Activated CD4-positive, alpha-beta T cell treated with anti-CD3 and anti-CD28 coated beads for 36 hours (primary cell): ENCODE results near the gene ATP8A2. TPM values are rescaled to one million over a fixed set of nuclear protein-coding genes. Genes with fewer than 3 reads are reported as not detected.
"Not testable (repeated sequence)": the region's sequence is repeated elsewhere in the genome, so short reads cannot be mapped to it uniquely, and the experiment has no call there.

Experiments
- ATAC-seq: fragments of 200-7000 bp; cut with Tn5 transposase; one replicate; pipeline ENCODE4 v1.10.0; 2021; ENCODE audit warnings: mild to moderate bottlenecking, moderate library complexity
- CTCF ChIA-PET: fragments of 350-600 bp; sonication (Branson Sonifier 250); formaldehyde crosslinking; loops from one replicate; lab custom pipeline; 2021; ENCODE audit warnings: antibody characterized with exemption; lab: Charles Lee
- POLR2A ChIA-PET: fragments of 350-600 bp; sonication (Branson Sonifier 250); formaldehyde crosslinking; loops from one replicate; lab custom pipeline; 2021; ENCODE audit warnings: antibody characterized with exemption, inconsistent platforms; lab: Charles Lee
- DNase-seq: peaks from one replicate; pipeline ENCODE4 v3.0.0-alpha.2; 2020
- H3K27ac Mint-ChIP-seq: one replicate; pipeline ENCODE4 v1.8.0; 2021; ENCODE audit warnings: mixed read lengths
- H3K27me3 Mint-ChIP-seq: one replicate; pipeline ENCODE4 v1.8.0; 2021; ENCODE audit warnings: mixed read lengths
- H3K36me3 Mint-ChIP-seq: one replicate; pipeline ENCODE4 v1.8.0; 2021; ENCODE audit warnings: low read depth, mixed read lengths
- H3K4me1 Mint-ChIP-seq: one replicate; pipeline ENCODE4 v1.8.0; 2021; ENCODE audit warnings: mixed read lengths
- H3K4me3 Mint-ChIP-seq: one replicate; pipeline ENCODE4 v1.8.0; 2021; ENCODE audit warnings: mild to moderate bottlenecking, moderate library complexity, mixed read lengths
- H3K9me3 Mint-ChIP-seq: one replicate; pipeline ENCODE4 v1.8.0; 2021; ENCODE audit warnings: low read depth, mixed read lengths
- intact Hi-C, 2 experiments: fragments of 100-400 bp; cut with DNase I in 1 of 2; cut with micrococcal nuclease in 1 of 2; formaldehyde crosslinking; loops; one replicate each; pipeline versions ENCODE4 v1.14.2 to v1.15.1; 2022 to 2024; cut with DNase I, micrococcal nuclease
- total RNA-seq, 2 experiments: library from RNA; stranded (reverse); gene quantifications; one replicate each; pipeline ENCODE4 v1.2.3, GENCODE V29; 2021

Gene ATP8A2
- total RNA-seq, 2 experiments from 2014 or later, result 0.30 to 0.39 TPM

DNA sequence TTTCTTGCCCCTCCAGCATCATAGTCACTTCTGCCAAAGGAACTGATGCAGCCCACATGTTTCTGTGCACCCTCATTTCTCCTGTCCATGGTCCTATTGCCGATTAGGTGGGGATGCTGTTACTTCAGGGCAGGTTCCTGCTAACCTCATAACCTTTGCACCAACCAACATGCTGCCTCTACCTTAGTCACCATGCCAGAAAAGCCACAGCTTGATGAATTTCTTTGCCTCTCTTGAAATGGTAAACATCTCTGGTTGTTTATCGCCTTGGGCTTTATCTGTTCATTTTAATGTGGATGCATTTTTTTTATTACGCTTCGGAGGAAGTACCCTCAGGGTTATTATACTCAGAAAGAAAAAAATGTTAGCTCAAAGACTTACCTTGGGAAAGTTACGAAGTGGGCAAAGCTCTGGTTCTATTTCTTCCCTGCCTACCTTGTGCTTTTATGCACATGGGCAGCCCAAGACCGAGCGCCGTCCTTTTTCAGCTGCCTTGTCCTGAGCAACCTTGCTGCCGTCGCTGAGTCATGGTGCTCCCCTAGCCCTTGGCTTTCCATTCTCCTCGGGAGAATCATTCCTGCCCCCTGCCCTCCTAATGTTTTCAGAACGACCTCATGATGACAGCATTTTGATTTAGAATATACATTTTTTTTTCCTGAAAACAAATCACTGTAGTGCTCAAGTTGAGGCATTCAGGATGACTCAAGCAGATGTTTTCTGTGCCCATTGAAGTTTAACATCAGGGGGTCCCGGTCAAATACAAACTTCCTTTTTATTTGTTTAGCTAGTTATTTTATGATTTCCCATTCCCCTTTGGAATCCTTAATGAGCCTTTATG is 400.1 kb downstream of the ATP8A2 start:
- H3K9me3 Mint-ChIP-seq, result no peaks in the 10 kb centered on the region
- CTCF ChIA-PET, result interaction anchor here (0.6 kb wide), 1 partner anchor 10 kb away, joined by 4 read pairs; no protein-coding TSS in a partner anchor
- POLR2A ChIA-PET, result no interaction called here

DNA sequence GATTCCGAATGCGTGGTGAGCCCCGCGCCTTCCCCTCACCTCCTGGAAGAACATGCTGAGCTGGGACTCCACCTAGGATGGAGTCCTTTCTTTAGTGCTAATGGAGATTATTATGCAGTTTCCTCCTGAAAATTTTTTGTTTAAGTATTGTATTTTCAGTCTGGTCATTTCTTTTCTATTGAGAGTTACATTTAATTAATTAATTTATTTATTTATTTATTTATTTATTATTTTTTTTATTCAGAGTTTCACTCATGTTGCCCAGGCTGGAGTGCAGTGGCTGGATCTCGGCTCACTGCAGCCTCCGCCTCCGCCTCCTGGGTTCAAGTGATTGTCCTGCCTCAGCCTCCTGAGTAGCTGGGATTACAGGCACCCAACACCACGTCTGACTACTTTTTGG is 400.8 kb downstream of the ATP8A2 start:
- intact Hi-C loops, POLR2A ChIA-PET, H3K9me3 Mint-ChIP-seq: not testable (repeated sequence)

More for the DNA sequence above, 400.1 kb downstream of the ATP8A2 start:
- Mint-ChIP-seq H3K36me3 (no peaks in the 10 kb centered on the region), H3K4me3 (no peak overlapping the region), H3K27me3 (peaks cover 2% of the 10 kb centered on the region), H3K4me1 (peaks cover 5% of the 10 kb centered on the region), H3K27ac (no peak overlapping the region)
- intact Hi-C loops, result no loop called here
- no peak for DNase-seq
- ATAC-seq, result no peak

DNA sequence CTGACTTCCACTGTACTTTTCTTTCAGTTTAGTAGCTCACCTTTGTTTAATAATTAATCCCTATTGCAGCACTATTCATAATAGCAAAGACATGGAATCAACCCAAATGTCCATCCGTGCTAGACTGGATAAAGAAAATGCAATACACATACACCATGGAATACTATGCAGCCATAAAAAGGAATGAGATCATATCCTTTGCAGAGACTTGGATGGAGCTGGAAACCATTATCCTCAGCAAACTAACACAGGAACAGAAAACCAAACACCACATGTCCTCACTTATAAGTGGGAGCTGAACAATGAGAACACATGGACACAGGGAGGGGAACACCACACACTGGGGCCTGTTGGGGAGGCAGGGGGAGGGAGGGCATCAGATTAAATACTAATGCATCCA is 402.3 kb downstream of the ATP8A2 start:
- H3K9me3 Mint-ChIP-seq, H3K4me1 Mint-ChIP-seq, ATAC-seq, DNase-seq, H3K36me3 Mint-ChIP-seq, H3K4me3 Mint-ChIP-seq, intact Hi-C loops, H3K27ac Mint-ChIP-seq, POLR2A ChIA-PET, H3K27me3 Mint-ChIP-seq: not testable (repeated sequence)
- CTCF ChIA-PET, result interaction anchor here (0.6 to 0.8 kb wide), 2 partner anchors 12 to 302 kb away, joined by 3 read pairs; no protein-coding TSS in a partner anchor

More for the DNA sequence above, 400.8 kb downstream of the ATP8A2 start:
- not testable (repeated sequence) for ATAC-seq, H3K4me3 Mint-ChIP-seq, H3K36me3 Mint-ChIP-seq, H3K4me1 Mint-ChIP-seq, H3K27me3 Mint-ChIP-seq, DNase-seq, H3K27ac Mint-ChIP-seq
- CTCF ChIA-PET, result interaction anchor here (0.6 kb wide), 1 partner anchor 9 kb away, joined by 4 read pairs; no protein-coding TSS in a partner anchor

DNA sequence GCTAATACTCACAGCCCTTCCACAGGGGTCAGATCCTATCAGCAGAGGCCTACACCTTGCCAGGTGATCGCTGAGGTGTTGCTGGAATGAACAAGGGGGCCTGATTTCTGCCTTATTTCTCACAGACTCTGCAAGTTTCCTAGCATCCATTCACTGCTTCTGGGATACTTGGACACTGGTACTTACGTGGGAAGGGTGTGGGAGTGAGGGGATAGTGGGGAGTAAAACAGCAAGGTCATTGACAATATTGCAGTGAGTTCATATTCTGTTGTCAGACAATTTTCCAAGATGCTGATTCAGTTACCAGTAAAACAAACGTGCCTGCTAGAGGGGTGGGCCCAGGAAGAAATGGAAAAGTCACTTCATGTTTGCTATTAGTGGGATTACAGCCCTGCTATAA is 403.5 kb downstream of the ATP8A2 start:
- ChIA-PET POLR2A (no interaction called here), CTCF (no interaction called here)
- no peak for DNase-seq
- no peaks in the 10 kb centered on the region for H3K9me3 Mint-ChIP-seq
- H3K27ac Mint-ChIP-seq, result no peak overlapping the region
- no peak for ATAC-seq
- intact Hi-C loops, result no loop called here
- peaks cover 6% of the 10 kb centered on the region for H3K27me3 Mint-ChIP-seq
- H3K4me1 Mint-ChIP-seq, result peaks cover 5% of the 10 kb centered on the region
- no peak overlapping the region for H3K4me3 Mint-ChIP-seq
- H3K36me3 Mint-ChIP-seq, result no peaks in the 10 kb centered on the region

DNA sequence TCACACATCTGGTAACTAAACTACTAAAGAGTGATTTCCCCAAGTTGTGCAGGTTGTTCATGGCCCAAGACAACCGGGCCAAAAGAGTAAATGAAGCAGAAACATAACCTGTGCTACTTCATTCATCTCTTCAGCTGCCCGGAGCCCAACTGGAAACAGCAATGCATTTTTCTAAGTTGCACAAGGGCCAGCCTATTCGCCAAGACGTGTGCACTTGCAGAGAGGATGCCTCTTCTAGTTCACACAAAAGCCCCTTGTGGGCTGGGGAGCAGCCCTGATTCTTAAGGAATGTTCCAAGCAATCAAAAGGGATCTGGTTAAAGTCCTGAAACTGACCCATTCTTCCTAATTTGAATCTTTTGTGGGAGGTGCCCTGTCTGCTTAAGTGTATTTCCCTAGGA is 404.2 kb downstream of the ATP8A2 start:
- DNase-seq (no peak), ATAC-seq (no peak)
- H3K4me3 Mint-ChIP-seq, result no peak overlapping the region
- ChIA-PET POLR2A (no interaction called here), CTCF (interaction anchor here (0.7 kb wide), 1 partner anchor 12 kb away, joined by 3 read pairs; no protein-coding TSS in a partner anchor)
- H3K9me3 Mint-ChIP-seq, result no peaks in the 10 kb centered on the region
- H3K27ac Mint-ChIP-seq, result no peak overlapping the region
- peaks cover 6% of the 10 kb centered on the region for H3K27me3 Mint-ChIP-seq
- peaks cover 4% of the 10 kb centered on the region for H3K4me1 Mint-ChIP-seq
- intact Hi-C loops, result no loop called here
- no peaks in the 10 kb centered on the region for H3K36me3 Mint-ChIP-seq

DNA sequence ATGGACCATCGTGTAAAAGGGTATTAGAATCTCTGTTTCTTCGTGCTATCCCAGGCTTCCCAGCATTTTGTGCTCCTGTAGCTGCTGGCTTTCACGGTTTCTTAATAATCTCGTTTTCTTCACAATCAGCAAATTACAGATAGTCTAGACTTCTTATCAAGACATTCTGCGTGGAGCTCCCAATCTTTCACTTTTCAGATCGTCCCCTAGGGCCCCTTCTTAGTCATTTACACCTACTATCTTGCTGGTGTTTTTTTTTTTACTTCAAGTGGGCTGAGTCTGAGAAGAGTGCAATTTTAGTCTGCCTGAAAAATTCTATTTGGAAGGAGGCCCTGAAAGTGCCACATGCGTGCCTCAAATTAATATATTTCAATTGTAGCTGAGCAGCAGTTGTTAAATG is 404.9 kb downstream of the ATP8A2 start:
- intact Hi-C loops, result no loop called here
- H3K27me3 Mint-ChIP-seq, result peaks cover 6% of the 10 kb centered on the region
- ATAC-seq, result no peak
- ChIA-PET CTCF (no interaction called here), POLR2A (no interaction called here)
- no peak overlapping the region for H3K4me3 Mint-ChIP-seq
- no peaks in the 10 kb centered on the region for H3K36me3 Mint-ChIP-seq
- no peaks in the 10 kb centered on the region for H3K4me1 Mint-ChIP-seq
- no peak overlapping the region for H3K27ac Mint-ChIP-seq
- no peak for DNase-seq
- H3K9me3 Mint-ChIP-seq, result no peaks in the 10 kb centered on the region

DNA sequence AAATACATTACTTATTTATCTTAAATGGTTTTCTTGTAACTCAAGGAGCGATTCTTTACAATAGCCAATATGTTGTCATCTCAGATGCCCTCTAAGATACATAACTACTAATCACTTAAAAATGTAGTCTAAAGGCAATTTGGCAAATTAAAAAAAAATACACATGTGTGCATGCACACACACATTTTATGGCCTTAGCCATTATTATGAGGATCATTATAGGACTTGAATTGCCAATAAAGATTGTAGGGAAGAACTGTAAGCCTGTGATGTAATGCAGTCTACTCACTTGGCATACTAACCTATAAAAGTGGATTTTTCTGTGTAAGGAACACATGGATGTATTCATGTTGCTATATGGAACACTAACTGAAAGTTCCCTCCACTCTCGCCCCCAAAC is 405.7 kb downstream of the ATP8A2 start:
- no peak overlapping the region for H3K27ac Mint-ChIP-seq
- H3K4me3 Mint-ChIP-seq, result no peak overlapping the region

DNA sequence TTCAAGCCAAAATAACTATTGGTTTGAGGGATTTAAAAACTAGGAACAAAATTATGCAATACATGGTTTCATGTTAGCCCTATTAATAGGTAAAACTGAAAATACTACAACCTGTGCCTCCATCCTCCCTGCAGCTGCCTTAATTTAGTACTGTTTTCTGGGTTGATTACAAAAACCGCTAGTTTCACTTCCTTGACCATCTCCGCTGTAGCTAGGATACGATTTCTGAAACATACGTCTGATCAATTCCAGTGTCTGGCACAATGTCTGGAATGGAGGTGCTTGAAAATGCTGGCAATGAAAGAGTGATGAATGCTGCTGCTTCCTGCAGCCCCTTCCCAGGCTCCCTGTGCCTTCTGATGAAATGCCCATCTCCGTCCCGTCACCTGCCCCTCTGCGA is 406.6 kb downstream of the ATP8A2 start:
- Mint-ChIP-seq H3K27ac (no peak overlapping the region), H3K4me1 (no peaks in the 10 kb centered on the region), H3K9me3 (no peaks in the 10 kb centered on the region), H3K36me3 (no peaks in the 10 kb centered on the region), H3K27me3 (peaks cover 6% of the 10 kb centered on the region), H3K4me3 (no peak overlapping the region)
- intact Hi-C loops, result no loop called here
- CTCF ChIA-PET, result no interaction called here
- DNase-seq, result no peak
- ATAC-seq, result no peak
- POLR2A ChIA-PET, result no interaction called here

More for the DNA sequence above, 405.7 kb downstream of the ATP8A2 start:
- H3K27me3 Mint-ChIP-seq, result peaks cover 6% of the 10 kb centered on the region
- intact Hi-C loops, result no loop called here
- no peaks in the 10 kb centered on the region for H3K9me3 Mint-ChIP-seq
- ChIA-PET POLR2A (no interaction called here), CTCF (no interaction called here)
- no peaks in the 10 kb centered on the region for H3K4me1 Mint-ChIP-seq
- DNase-seq (no peak), ATAC-seq (no peak)
- no peaks in the 10 kb centered on the region for H3K36me3 Mint-ChIP-seq

DNA sequence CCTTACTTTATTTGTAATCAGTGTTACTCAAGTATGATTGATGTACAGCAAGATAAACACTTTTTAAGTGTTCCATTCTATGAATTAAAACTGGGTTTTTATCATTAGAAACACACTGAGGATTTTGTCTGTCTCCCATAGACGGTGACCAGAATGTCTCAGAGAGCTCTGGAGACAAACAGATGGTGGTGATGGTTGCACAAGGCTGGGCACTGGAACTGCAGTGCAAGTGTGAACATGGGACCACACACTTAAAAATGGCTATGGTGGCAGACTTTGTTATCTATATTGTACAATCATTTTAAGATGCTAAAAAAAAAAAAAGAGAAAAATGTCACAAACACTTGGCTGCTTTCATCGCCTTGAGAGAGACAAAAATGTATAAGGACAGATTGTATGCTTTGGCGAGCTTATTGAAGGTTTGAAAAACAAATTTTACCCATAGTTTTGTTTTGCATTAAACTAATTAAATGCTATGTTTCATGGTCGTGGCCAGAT is 407.1 kb downstream of the ATP8A2 start:
- CTCF ChIA-PET, result no interaction called here

DNA sequence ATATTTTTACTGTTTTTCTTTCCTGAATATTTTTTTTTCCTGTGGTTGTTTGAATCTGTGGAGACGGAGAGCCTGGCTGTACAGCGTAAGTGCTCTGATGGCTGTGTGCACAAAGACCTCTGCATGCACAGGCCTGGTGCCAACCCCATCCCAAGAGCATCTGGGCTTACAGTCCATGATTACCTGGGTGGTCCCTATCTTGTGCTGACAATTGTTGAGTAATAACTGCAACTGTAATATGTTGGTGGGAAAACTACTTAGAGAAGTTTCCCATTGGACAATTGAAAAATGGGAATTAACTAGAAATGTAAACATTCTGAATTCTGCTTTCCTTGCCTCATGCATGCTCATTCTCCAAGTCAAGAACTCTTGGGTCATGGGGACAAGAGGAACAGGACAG is 411.3 kb downstream of the ATP8A2 start:
- CTCF ChIA-PET, result no interaction called here
- no peaks in the 10 kb centered on the region for H3K9me3 Mint-ChIP-seq
- POLR2A ChIA-PET, result no interaction called here
- DNase-seq (no peak), ATAC-seq (no peak)
- no peaks in the 10 kb centered on the region for H3K36me3 Mint-ChIP-seq
- intact Hi-C loops, result no loop called here
- H3K27ac Mint-ChIP-seq, result no peak overlapping the region
- no peak overlapping the region for H3K4me3 Mint-ChIP-seq
- peaks cover 3% of the 10 kb centered on the region for H3K27me3 Mint-ChIP-seq
- no peaks in the 10 kb centered on the region for H3K4me1 Mint-ChIP-seq

More for the DNA sequence above, 407.1 kb downstream of the ATP8A2 start:
- Mint-ChIP-seq H3K9me3 (no peaks in the 10 kb centered on the region), H3K36me3 (no peaks in the 10 kb centered on the region), H3K27me3 (peaks cover 3% of the 10 kb centered on the region), H3K4me3 (no peak overlapping the region), H3K27ac (no peak overlapping the region), H3K4me1 (no peaks in the 10 kb centered on the region)
- intact Hi-C loops, result no loop called here
- no peak for ATAC-seq
- no peak for DNase-seq
- POLR2A ChIA-PET, result no interaction called here

DNA sequence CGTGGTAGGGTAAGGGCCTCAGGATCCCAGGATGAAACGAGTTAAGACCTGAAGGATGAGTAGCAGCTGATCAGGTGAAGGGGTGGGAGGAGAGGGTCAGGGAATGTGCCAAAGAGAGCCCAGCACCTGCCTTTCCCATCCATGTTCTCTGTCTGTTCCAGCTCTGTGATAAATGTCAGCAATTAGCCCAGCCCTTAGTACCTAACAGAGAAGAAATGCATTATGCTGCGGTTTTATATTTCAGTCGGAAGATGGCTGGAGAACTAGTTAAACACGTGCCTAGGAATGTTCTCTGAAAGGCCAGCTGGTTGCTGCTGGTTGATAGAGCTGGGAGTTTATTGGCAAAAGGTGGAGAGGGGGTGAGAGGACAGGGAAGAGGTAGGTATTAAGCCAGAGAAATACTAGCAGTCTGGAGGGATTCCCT is 411.8 kb downstream of the ATP8A2 start:
- Mint-ChIP-seq H3K36me3 (no peaks in the 10 kb centered on the region), H3K4me1 (no peaks in the 10 kb centered on the region), H3K4me3 (no peak overlapping the region), H3K27me3 (peaks cover under 1% of the 10 kb centered on the region), H3K9me3 (no peaks in the 10 kb centered on the region), H3K27ac (no peak overlapping the region)
- no peak for DNase-seq
- no peak for ATAC-seq
- POLR2A ChIA-PET, result no interaction called here
- intact Hi-C loops, result no loop called here
- CTCF ChIA-PET, result no interaction called here

DNA sequence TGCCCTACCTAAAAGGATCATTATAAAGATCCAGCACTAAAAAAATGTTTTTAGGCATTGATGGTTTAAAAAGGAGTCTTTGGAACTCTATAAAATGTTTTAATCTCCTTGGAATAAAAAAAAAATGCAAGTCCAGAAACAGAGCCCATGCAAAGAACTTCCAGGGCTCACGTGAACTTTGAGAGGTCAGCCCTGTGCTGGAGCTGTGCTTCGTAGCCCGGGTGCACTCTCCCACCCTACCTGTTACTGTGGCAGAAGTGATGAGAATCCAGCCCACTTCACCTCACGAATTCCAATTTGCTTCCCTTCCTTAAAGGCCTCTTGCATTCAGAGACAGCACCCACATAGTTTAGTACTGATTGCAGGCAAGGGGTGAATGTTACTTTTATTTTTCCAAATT is 412.3 kb downstream of the ATP8A2 start:
- no peaks in the 10 kb centered on the region for H3K4me1 Mint-ChIP-seq
- H3K4me3 Mint-ChIP-seq, result no peak overlapping the region
- ChIA-PET CTCF (no interaction called here), POLR2A (no interaction called here)
- H3K9me3 Mint-ChIP-seq, result no peaks in the 10 kb centered on the region
- intact Hi-C loops, result no loop called here
- DNase-seq, result no peak
- H3K36me3 Mint-ChIP-seq, result no peaks in the 10 kb centered on the region
- no peak overlapping the region for H3K27ac Mint-ChIP-seq
- ATAC-seq, result no peak
- H3K27me3 Mint-ChIP-seq, result no peaks in the 10 kb centered on the region
